Adrenal gland (tissue), 5 donors: Measurements from ENCODE around the gene DCHS2.

Source experiments
- CTCF ChIP-seq, 6 experiments: fragments of 450-650 bp in 4 of 6; fragments of 200-600 bp in 2 of 6; sonication (generic) in 1 of 6; IDR thresholded peaks; 1 replicate in 5 of 6; 2 replicates in 1 of 6; pipeline versions ENCODE4 v1.5.1 to v1.8.0; 2016 to 2021; ENCODE audit warnings: antibody characterized with exemption in 6 of 6, mild to moderate bottlenecking in 2 of 6, moderate library complexity in 1 of 6
- POLR2A ChIP-seq, 2 donors: fragments of 450-650 bp; IDR thresholded peaks; one replicate each; pipeline ENCODE4 v1.6.1; 2017; ENCODE audit warnings: antibody characterized with exemption in 2 of 2, mild to moderate bottlenecking in 2 of 2, moderate library complexity in 1 of 2
- donor health status: DM: no; HTN: no; CAD: no.

GRCh38 chr4:154476232-154476631, 15.4 kb downstream of the DCHS2 start:
- no peak for TF ChIP-seq CTCF (IDR thresholded peaks at IDR 0.05)
- TF ChIP-seq POLR2A (IDR thresholded peaks at IDR 0.05), result no peak
